ENCODE data around the gene CLTB. TPM values are rescaled to one million over a fixed set of nuclear protein-coding genes. Genes with fewer than 3 reads are reported as not detected.

The CLTB gene
- total and polyA plus RNA-seq, 4 donors = 86.7 to 160 (median 134) TPM

DNA sequence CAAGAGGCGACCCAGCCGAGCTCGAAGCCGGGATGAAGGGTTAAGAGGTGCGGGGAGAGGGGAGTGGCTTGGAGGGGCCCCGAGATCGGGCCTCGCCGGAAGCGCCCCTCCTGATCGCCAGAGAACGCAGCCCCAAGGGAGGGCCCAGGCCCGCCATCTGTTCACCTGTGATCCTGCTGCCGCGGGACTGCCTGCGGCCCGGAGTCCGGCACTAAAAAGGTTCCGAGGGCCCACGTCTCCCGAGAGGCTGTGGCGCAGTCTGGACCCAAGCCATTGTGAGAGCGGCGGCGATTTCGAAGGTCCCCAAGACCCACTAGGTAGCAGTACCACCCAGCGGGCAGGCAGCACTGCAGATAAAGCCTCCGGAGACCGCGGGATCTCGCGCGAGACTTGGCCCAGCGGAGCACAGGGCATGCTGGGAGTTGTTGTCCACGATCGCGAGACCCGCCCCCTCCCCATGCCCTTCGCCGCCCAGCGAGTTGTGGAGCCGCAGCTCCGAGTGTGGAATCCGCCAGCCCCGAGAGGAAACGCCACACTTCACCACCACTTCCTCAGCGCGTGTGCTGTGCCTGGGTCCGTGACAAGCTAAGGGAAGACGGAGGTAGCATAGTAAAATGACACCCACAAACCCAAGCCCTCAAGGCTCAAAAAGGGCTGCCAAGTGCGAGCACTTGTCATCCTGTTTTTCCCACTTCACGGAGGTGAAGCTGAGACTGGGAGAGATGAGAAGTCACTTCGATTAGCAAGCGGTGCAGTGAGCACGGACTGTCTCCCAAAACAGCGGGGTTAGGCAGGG is 54.7 kb downstream of the CLTB start, which contains the start of gene KIAA1191:
KIAA1191 (minus strand) TSS at position 328 of the 796 bp plus-strand sequence. CDS start 2,256 bp downstream, outside the sequence.
- Histone ChIP-seq H3K4me3 (ENCODE audit: low read length in 2 of 2) (peak within 1 kb of the TSS; percentile 46 to 75), H3K36me3 (ENCODE audit: control insufficient read depth in 1 of 2, insufficient read depth in 2 of 2, low read length in 1 of 2) (no peaks in the 10 kb centered on the region), H3K9me3 (ENCODE audit: control insufficient read depth, low read length) (no peaks in the 10 kb centered on the region), H3K27ac (ENCODE audit: low read depth in 1 of 2, low read length in 2 of 2) (peak within 1 kb of the TSS in 1 of 2 donors; percentile 0), H3K27me3 (ENCODE audit: control insufficient read depth in 1 of 2, insufficient read depth in 2 of 2, low read length in 1 of 2) (no peaks in the 10 kb centered on the region), H3K4me1 (ENCODE audit: control insufficient read depth in 1 of 2, insufficient read depth in 2 of 2, low read length in 2 of 2) (peaks cover 0 to 5% of the 10 kb centered on the region in 2 donors)
- DNase-seq = peak; percentile 98
- intact Hi-C loops (cut with DNase I) = no loop called here
- peak; percentile 98 for ATAC-seq (ENCODE audit: low FRiP score)
- WGBS, 2 donors = 1% methylated on average over 54 to 56 of the region's 56 CpGs

DNA sequence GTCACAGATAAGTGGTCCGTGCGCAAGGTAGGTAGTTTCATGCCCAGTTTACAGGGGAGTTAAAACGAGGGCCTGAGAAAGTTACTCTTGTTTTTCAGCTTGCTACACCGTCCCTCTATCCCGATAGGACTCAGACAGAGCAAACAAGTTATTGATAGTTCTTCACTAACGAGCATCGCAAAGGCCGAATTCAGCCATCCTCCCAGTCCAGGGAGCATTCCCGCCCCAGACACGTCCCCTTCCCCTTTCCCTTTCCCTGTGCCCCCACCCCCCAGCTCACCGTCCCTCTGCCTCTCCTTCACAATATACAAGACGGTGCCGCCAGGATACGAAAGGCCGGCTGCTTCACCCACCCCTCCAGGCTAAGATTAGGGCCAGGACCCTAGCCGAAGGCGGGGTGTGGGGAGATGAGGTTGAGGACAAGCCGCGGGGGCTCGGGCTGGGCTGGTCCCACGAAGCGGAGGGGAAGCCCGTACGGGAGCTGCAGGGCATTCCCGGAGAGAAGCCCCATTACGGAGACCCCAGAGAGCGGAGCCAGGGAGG is 55.4 kb downstream of the CLTB start:
- DNase-seq (no peak), ATAC-seq (ENCODE audit: low FRiP score) (peak; percentile 15)
- WGBS, 2 donors = 1 to 2% methylated on average over 27 of the region's 27 CpGs
- H3K4me1 ChIP-seq (ENCODE audit: control insufficient read depth in 1 of 2, insufficient read depth in 2 of 2, low read length in 2 of 2) = peaks cover 0 to 5% of the 10 kb centered on the region in 2 donors
- no peak overlapping the region for H3K27ac ChIP-seq (ENCODE audit: low read depth in 1 of 2, low read length in 2 of 2)
- intact Hi-C loops (cut with DNase I) = no loop called here
- H3K9me3 ChIP-seq (ENCODE audit: control insufficient read depth, low read length) = no peaks in the 10 kb centered on the region
- peak overlapping the region; percentile 46 to 75 for H3K4me3 ChIP-seq (ENCODE audit: low read length in 2 of 2)
- no peaks in the 10 kb centered on the region for H3K27me3 ChIP-seq (ENCODE audit: control insufficient read depth in 1 of 2, insufficient read depth in 2 of 2, low read length in 1 of 2)
- no peaks in the 10 kb centered on the region for H3K36me3 ChIP-seq (ENCODE audit: control insufficient read depth in 1 of 2, insufficient read depth in 2 of 2, low read length in 1 of 2)

DNA sequence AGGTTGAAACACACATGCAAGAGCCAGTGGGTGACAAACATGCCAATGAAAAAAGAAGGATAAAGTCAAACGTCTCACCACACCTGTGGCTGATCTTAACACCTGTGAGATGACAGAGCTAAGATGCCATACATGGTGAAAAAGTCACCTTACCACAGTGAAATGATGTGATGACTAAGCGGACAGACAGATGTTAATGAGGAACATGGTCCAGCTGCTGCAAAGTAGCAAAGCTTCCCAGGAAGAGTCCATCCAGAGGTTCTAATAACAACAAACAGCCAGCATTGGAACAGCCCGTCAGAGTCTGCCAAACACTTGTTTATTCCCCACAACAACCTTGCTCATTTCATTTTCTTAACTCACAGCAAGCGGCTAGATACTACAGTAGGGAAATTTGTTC is 56.7 kb downstream of the CLTB start:
- H3K4me3 ChIP-seq (ENCODE audit: low read length in 2 of 2) = no peak overlapping the region
- H3K9me3 ChIP-seq (ENCODE audit: control insufficient read depth, low read length) = no peaks in the 10 kb centered on the region
- peaks cover 0 to 5% of the 10 kb centered on the region in 2 donors for H3K4me1 ChIP-seq (ENCODE audit: control insufficient read depth in 1 of 2, insufficient read depth in 2 of 2, low read length in 2 of 2)
- intact Hi-C loops (cut with DNase I) = no loop called here
- no peak overlapping the region for H3K27ac ChIP-seq (ENCODE audit: low read depth in 1 of 2, low read length in 2 of 2)
- no peak for ATAC-seq (ENCODE audit: low FRiP score)
- no peaks in the 10 kb centered on the region for H3K27me3 ChIP-seq (ENCODE audit: control insufficient read depth in 1 of 2, insufficient read depth in 2 of 2, low read length in 1 of 2)
- DNase-seq = no peak
- WGBS, 2 donors = 71 to 79% methylated on average over 4 of the region's 4 CpGs
- no peaks in the 10 kb centered on the region for H3K36me3 ChIP-seq (ENCODE audit: control insufficient read depth in 1 of 2, insufficient read depth in 2 of 2, low read length in 1 of 2)

DNA sequence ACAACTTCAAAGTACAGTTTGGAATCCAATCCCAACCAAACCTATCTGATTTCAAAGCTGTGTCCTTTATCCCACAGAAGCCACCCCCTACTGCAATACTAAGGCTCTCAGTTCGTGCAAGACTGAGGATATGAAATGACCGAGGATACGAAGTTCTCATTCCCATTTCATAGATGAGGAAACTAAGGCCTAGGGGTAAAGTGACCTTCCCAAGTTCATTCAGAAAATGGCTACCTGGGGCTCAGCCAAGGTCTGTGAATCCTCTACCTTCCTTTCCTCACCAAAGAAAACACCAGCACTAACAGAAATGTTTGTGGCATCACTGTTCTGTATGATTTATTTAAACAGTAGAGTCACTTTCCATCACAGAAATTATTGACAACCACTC is 60.2 kb downstream of the CLTB start:
- peaks cover 0 to 5% of the 10 kb centered on the region in 2 donors for H3K4me1 ChIP-seq (ENCODE audit: control insufficient read depth in 1 of 2, insufficient read depth in 2 of 2, low read length in 2 of 2)
- peaks cover 4 to 7% of the 10 kb centered on the region in 2 donors for H3K36me3 ChIP-seq (ENCODE audit: control insufficient read depth in 1 of 2, insufficient read depth in 2 of 2, low read length in 1 of 2)
- no peak for ATAC-seq (ENCODE audit: low FRiP score)
- no peaks in the 10 kb centered on the region for H3K9me3 ChIP-seq (ENCODE audit: control insufficient read depth, low read length)
- DNase-seq = no peak
- intact Hi-C loops (cut with DNase I) = no loop called here
- no peak overlapping the region for H3K4me3 ChIP-seq (ENCODE audit: low read length in 2 of 2)
- H3K27me3 ChIP-seq (ENCODE audit: control insufficient read depth in 1 of 2, insufficient read depth in 2 of 2, low read length in 1 of 2) = no peaks in the 10 kb centered on the region
- H3K27ac ChIP-seq (ENCODE audit: low read depth in 1 of 2, low read length in 2 of 2) = no peak overlapping the region
- 93 to 98% methylated on average over 3 of the region's 3 CpGs for WGBS, 2 donors

DNA sequence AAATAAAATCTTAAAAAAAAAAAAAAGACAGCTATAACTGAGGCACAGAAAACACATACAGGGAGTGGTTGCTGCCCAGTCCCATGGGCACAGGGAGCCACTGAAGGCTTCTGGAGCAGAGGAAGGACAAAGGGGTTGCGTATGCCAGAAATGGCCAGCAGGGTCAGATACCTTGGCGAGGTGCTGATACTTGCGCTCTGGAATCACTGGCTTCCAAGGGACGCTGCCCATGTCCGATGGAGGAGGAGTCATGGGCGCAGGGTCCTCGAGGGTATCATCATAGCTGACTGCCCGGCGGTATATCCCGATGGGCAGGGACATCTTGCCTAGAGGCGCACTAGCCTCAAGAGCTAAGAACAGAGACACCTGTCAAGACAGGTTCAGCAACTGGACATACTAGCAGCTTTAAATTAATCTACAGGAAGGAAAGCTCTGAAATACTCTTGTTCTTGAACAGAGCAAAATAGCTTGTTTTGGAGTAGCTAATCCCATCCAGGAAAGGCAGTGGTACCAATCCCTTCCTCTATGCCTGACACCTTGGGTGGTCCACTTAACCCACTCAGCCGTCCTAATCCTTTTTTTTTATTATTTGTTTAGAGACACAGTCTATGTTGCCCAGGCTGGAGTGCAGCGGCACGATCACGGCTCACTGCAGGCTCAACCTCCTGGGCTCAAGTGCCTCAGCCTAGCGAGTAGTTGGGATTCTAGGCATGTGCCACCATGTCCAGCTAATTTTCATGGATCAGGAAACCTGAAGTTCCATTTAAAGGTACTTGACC is 60.8 kb downstream of the CLTB start:
- 87 to 89% methylated on average over 16 of the region's 16 CpGs for WGBS, 2 donors
- DNase-seq = no peak
- Histone ChIP-seq H3K4me1 (ENCODE audit: control insufficient read depth in 1 of 2, insufficient read depth in 2 of 2, low read length in 2 of 2) (peaks cover 0 to 5% of the 10 kb centered on the region in 2 donors), H3K4me3 (ENCODE audit: low read length in 2 of 2) (no peak overlapping the region), H3K9me3 (ENCODE audit: control insufficient read depth, low read length) (no peaks in the 10 kb centered on the region), H3K36me3 (ENCODE audit: control insufficient read depth in 1 of 2, insufficient read depth in 2 of 2, low read length in 1 of 2) (peaks cover 7 to 11% of the 10 kb centered on the region in 2 donors), H3K27me3 (ENCODE audit: control insufficient read depth in 1 of 2, insufficient read depth in 2 of 2, low read length in 1 of 2) (no peaks in the 10 kb centered on the region), H3K27ac (ENCODE audit: low read depth in 1 of 2, low read length in 2 of 2) (no peak overlapping the region)
- ATAC-seq (ENCODE audit: low FRiP score) = no peak
- intact Hi-C loops (cut with DNase I) = no loop called here

DNA sequence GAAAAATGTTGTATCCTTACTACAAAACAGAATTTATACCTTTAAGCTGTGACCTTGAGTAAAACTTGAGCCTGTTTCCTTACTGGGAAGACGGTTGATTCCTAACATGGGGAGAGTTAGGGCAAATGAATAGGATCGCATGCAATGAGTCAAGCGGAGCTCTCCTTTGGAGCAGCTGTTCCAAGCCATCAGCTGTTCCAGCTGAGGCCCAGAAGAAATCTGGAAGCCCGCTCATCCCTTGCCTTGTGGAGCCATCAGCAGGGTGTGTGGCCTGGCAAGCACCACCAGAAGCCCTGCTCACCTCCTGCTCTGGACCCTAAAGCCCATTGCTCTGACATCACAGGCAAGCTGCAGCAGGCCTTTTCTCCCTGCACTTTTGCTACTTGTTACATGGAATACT is 62.8 kb downstream of the CLTB start:
- WGBS, 2 donors = 95 to 97% methylated on average over 4 of the region's 4 CpGs

DNA sequence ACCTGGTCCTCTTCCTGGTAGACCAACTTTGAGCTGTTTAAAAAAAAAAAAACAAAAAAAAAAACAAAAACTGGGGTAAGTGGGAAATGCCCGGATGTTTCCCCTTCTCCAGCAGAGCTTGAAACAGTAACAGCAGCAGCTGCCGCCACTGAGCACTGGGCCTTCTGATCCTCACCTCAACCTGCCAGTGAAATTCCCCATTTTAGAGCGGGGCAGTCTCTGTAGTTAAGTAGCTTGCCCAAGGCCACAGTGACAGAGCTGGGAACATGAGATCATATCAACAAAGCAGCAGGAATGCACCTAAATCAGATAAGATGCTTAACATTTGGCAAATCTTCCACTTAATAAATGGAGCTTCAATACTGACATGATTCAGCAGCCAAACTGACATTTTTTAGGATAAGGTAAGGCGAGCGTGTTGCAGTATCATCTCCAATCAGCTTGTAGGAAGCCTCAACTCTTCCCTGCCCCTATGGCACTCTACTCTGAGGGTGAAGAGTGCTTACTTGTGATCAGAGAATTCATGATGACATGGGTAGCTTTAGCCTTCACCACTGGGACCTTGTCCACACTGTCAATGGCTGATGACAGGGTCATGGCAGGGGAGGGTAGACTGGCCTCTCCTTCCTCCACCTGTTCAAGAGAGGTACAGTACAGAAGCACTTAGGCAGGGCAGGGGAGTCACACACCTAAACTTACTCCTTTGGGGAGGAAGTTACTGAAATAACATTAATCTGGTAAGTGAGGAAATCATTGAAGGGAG is 64.0 kb downstream of the CLTB start:
- intact Hi-C loops (cut with DNase I) = no loop called here

More for the DNA sequence above, 62.8 kb downstream of the CLTB start:
- H3K36me3 ChIP-seq (ENCODE audit: control insufficient read depth in 1 of 2, insufficient read depth in 2 of 2, low read length in 1 of 2) = peaks cover 7 to 14% of the 10 kb centered on the region in 2 donors
- ATAC-seq (ENCODE audit: low FRiP score) (no peak), DNase-seq (no peak)
- no peaks in the 10 kb centered on the region for H3K4me1 ChIP-seq (ENCODE audit: control insufficient read depth in 1 of 2, insufficient read depth in 2 of 2, low read length in 2 of 2)
- no peak overlapping the region for H3K4me3 ChIP-seq (ENCODE audit: low read length in 2 of 2)
- H3K9me3 ChIP-seq (ENCODE audit: control insufficient read depth, low read length) = no peaks in the 10 kb centered on the region
- H3K27ac ChIP-seq (ENCODE audit: low read depth in 1 of 2, low read length in 2 of 2) = no peak overlapping the region
- no peaks in the 10 kb centered on the region for H3K27me3 ChIP-seq (ENCODE audit: control insufficient read depth in 1 of 2, insufficient read depth in 2 of 2, low read length in 1 of 2)
- intact Hi-C loops (cut with DNase I) = no loop called here

DNA sequence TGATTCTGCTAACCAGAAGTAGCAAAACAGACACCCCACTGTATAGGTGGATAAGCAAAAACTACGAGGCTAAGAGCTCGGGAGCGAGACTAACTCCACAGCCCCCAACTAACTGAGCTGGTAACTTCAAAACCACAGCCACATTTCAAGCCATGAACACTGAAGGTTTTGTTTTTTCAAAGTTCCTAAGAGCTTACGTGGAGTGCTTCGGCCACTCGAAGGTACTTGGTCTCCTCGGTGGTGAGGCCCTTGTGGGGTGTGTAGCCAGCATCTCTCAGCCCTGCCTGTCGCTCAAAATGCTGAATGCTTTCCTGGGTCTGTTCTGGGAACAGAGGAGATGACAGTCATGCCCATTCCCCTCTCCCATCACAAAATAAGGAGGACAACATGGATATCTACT is 65.9 kb downstream of the CLTB start:
- WGBS, 2 donors = 90 to 93% methylated on average over 8 of the region's 8 CpGs
- DNase-seq (no peak), ATAC-seq (ENCODE audit: low FRiP score) (no peak)
- H3K27me3 ChIP-seq (ENCODE audit: control insufficient read depth in 1 of 2, insufficient read depth in 2 of 2, low read length in 1 of 2) = no peaks in the 10 kb centered on the region
- H3K9me3 ChIP-seq (ENCODE audit: control insufficient read depth, low read length) = no peaks in the 10 kb centered on the region
- intact Hi-C loops (cut with DNase I) = no loop called here
- H3K4me3 ChIP-seq (ENCODE audit: low read length in 2 of 2) = no peak overlapping the region
- H3K27ac ChIP-seq (ENCODE audit: low read depth in 1 of 2, low read length in 2 of 2) = no peak overlapping the region
- H3K4me1 ChIP-seq (ENCODE audit: control insufficient read depth in 1 of 2, insufficient read depth in 2 of 2, low read length in 2 of 2) = no peaks in the 10 kb centered on the region
- peaks cover 7 to 19% of the 10 kb centered on the region in 2 donors for H3K36me3 ChIP-seq (ENCODE audit: control insufficient read depth in 1 of 2, insufficient read depth in 2 of 2, low read length in 1 of 2)

More for the DNA sequence above, 64.0 kb downstream of the CLTB start:
- Histone ChIP-seq H3K4me1 (ENCODE audit: control insufficient read depth in 1 of 2, insufficient read depth in 2 of 2, low read length in 2 of 2) (no peaks in the 10 kb centered on the region), H3K36me3 (ENCODE audit: control insufficient read depth in 1 of 2, insufficient read depth in 2 of 2, low read length in 1 of 2) (peaks cover 7 to 19% of the 10 kb centered on the region in 2 donors), H3K27me3 (ENCODE audit: control insufficient read depth in 1 of 2, insufficient read depth in 2 of 2, low read length in 1 of 2) (no peaks in the 10 kb centered on the region), H3K4me3 (ENCODE audit: low read length in 2 of 2) (no peak overlapping the region), H3K27ac (ENCODE audit: low read depth in 1 of 2, low read length in 2 of 2) (no peak overlapping the region), H3K9me3 (ENCODE audit: control insufficient read depth, low read length) (no peaks in the 10 kb centered on the region)
- 89 to 91% methylated on average over 5 of the region's 5 CpGs for WGBS, 2 donors
- ATAC-seq (ENCODE audit: low FRiP score) (no peak), DNase-seq (no peak)

Data from aorta (tissue), 5 donors.